HG02870 (cell line): Measurements from ENCODE around the gene LRRC8B.
"Not testable (repeated sequence)": the region's sequence is repeated elsewhere in the genome, so short reads cannot be mapped to it uniquely, and the experiment has no call there.

ENCODE experiments used
- ATAC-seq: cut with Tn5 transposase; IDR thresholded peaks from one replicate; pipeline ENCODE4 v1.9.1; 2021; ENCODE audit warnings: mild to moderate bottlenecking, moderate library complexity; ENCODE audit not compliant: unreplicated experiment

The LRRC8B gene

GRCh38 chr1:89578946-89579684 lies 54.5 kb downstream of the LRRC8B start:
- peak; percentile 57 for ATAC-seq

- no peak for ATAC-seq
These were observed 55.4 kb downstream of the LRRC8B start for GRCh38 chr1:89580036-89580435.

- ATAC-seq, result no peak
These were observed 57.2 kb downstream of the LRRC8B start for GRCh38 chr1:89581859-89582258.

- no peak for ATAC-seq
These were observed 57.9 kb downstream of the LRRC8B start for GRCh38 chr1:89582571-89582970.

GRCh38 chr1:89584211-89584610 lies 59.6 kb downstream of the LRRC8B start:
- ATAC-seq, result no peak

- ATAC-seq, result no peak
These were observed 60.2 kb downstream of the LRRC8B start for GRCh38 chr1:89584781-89585180.

- ATAC-seq, result no peak
These were observed 63.1 kb downstream of the LRRC8B start for GRCh38 chr1:89587729-89588161.

GRCh38 chr1:89588480-89588879 lies 63.9 kb downstream of the LRRC8B start:
- ATAC-seq, result no peak

- ATAC-seq, result no peak
These were observed 64.9 kb downstream of the LRRC8B start for GRCh38 chr1:89589515-89589914.

- ATAC-seq, result no peak
These were observed 65.9 kb downstream of the LRRC8B start for GRCh38 chr1:89590341-89591080.

GRCh38 chr1:89592861-89593302 lies 68.3 kb downstream of the LRRC8B start:
- not testable (repeated sequence) for ATAC-seq

- no peak for ATAC-seq
These were observed 69.6 kb downstream of the LRRC8B start for GRCh38 chr1:89594096-89594740.

- ATAC-seq, result no peak
These were observed 72.1 kb downstream of the LRRC8B start for GRCh38 chr1:89596698-89597097.

- no peak for ATAC-seq
These were observed 74.1 kb downstream of the LRRC8B start for GRCh38 chr1:89598450-89599331.

- ATAC-seq, result no peak
These were observed 74.7 kb downstream of the LRRC8B start for GRCh38 chr1:89599332-89599630.

GRCh38 chr1:89600451-89601224 lies 76.0 kb downstream of the LRRC8B start:
- ATAC-seq, result peak; percentile 49

GRCh38 chr1:89602871-89603404 lies 78.3 kb downstream of the LRRC8B start:
- ATAC-seq, result no peak

GRCh38 chr1:89603651-89604413 lies 79.2 kb downstream of the LRRC8B start:
- ATAC-seq, result no peak

GRCh38 chr1:89604414-89604735 lies 79.7 kb downstream of the LRRC8B start:
- ATAC-seq, result no peak
